Sigmoid colon (tissue), 7 donors: ENCODE measurements around the gene ELP4. TPM values are rescaled to one million over a fixed set of nuclear protein-coding genes. Genes with fewer than 3 reads are reported as not detected.

ENCODE experiments used
- DNase-seq: peaks from one replicate; pipeline ENCODE4 v3.0.0-alpha.2; 2019
- H3K27ac ChIP-seq, 4 donors: fragments of 200-600 bp; sonication (generic); one replicate each; pipeline ENCODE4 v1.5.1; 2016 to 2019; ENCODE audit warnings: mild to moderate bottlenecking in 1 of 4
- H3K27me3 ChIP-seq, 3 donors: fragments of 200-600 bp; sonication (generic); one replicate each; pipeline ENCODE4 v1.5.1; 2019; ENCODE audit warnings: mild to moderate bottlenecking in 1 of 3
- H3K36me3 ChIP-seq, 4 donors: fragments of 200-600 bp; sonication (generic); one replicate each; pipeline ENCODE4 v1.5.1; 2016 to 2019
- H3K4me1 ChIP-seq, 4 donors: fragments of 200-600 bp; sonication (generic); one replicate each; pipeline ENCODE4 v1.5.1; 2017 to 2019
- H3K4me3 ChIP-seq, 4 donors: fragments of 200-600 bp; sonication (generic); one replicate each; pipeline ENCODE4 v1.5.1; 2017 to 2019; ENCODE audit warnings: mild to moderate bottlenecking in 2 of 4, moderate library complexity in 1 of 4
- H3K9me3 ChIP-seq, 4 donors: fragments of 200-600 bp in 3 of 4; sonication (generic) in 3 of 4; one replicate each; pipeline versions ENCODE4 v1.5.1 to v1.6.1; 2013 to 2019
- EP300 ChIP-seq, 4 donors: sonication (generic); formaldehyde crosslinking; IDR thresholded peaks; one replicate each; pipeline ENCODE4 v1.6.1; 2017; ENCODE audit warnings: antibody characterized with exemption in 4 of 4
- POLR2A ChIP-seq, 2 donors: fragments of 450-650 bp; IDR thresholded peaks; one replicate each; pipeline ENCODE4 v1.6.1; 2016; ENCODE audit warnings: antibody characterized with exemption in 2 of 2, mild to moderate bottlenecking in 2 of 2, moderate library complexity in 2 of 2
- POLR2AphosphoS5 ChIP-seq, 4 donors: sonication (generic); formaldehyde crosslinking; IDR thresholded peaks; one replicate each; pipeline ENCODE4 v1.6.1; 2017; ENCODE audit warnings: antibody characterized with exemption in 4 of 4
- WGBS, 2 donors: extraction: QIAGEN DNeasy Blood & Tissue Kit; methylation state at CpG; one replicate each; pipeline ENCODE4 v1.1.7; 2013; 5-methylcytosine and 5-hydroxymethylcytosine counted together
- intact Hi-C: fragments of 100-400 bp; cut with DNase I; formaldehyde crosslinking; loops from one replicate; pipeline ENCODE4 v1.15.1; 2023
- polyA plus RNA-seq, 3 donors: library from polyadenylated mRNA; stranded (reverse); fragments of 200-250 nt; gene quantifications; one replicate each; pipeline ENCODE4 v1.2.3, GENCODE V29; 2013
- total RNA-seq, 4 donors: library from RNA; depleted of rRNA; stranded (reverse); fragments of >200 nt; gene quantifications; one replicate each; pipeline ENCODE4 v1.1.0, GENCODE V29; 2016
- TF ChIP-seq, protein P1 (sequence below), 4 experiments: fragments of 450-650 bp in 3 of 4; fragments of 200-600 bp in 1 of 4; IDR thresholded peaks; one replicate each; pipeline ENCODE4 v1.5.1; 2016 to 2019; ENCODE audit warnings: antibody characterized with exemption in 4 of 4, mild to moderate bottlenecking in 3 of 4, moderate library complexity in 2 of 4
- donor health status: healthy with polysubstance abuse.
- donor health status: Bipolar disorder and iron deficiency.
- donor health status: healthy.

Gene ELP4
- total and polyA plus RNA-seq, 7 donors: 9.0 to 32.7 (median 18.5) TPM

DNA sequence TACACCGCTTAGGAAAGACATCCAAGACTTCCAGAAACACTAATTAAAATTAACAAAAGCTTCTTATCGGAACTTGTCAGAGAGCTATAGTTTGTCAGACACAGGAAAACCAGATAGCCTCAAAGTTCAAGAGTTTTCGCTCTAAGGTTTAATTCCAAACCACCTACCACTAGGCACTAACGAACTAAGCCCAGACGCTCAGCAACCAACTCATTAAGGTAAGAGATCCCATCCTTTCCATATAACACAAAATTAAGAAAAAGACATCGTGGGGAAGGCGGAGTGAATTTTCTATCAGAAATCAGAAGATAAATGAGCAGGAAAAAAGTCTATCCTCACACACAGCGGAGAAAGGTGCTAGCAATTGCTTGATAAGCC lies 527 bp upstream of the ELP4 start:
- Histone ChIP-seq H3K27ac (peak overlapping the region; percentile 83 to 85 (median 84)), H3K27me3 (no peaks in the 10 kb centered on the region), H3K9me3 (no peaks in the 10 kb centered on the region), H3K36me3 (no peaks in the 10 kb centered on the region), H3K4me3 (peak overlapping the region; percentile 81 to 90 (median 84)), H3K4me1 (peaks cover 0 to 24% (median 16%) of the 10 kb centered on the region in 4 donors)
- no peak for DNase-seq
- TF ChIP-seq, protein P1, sequence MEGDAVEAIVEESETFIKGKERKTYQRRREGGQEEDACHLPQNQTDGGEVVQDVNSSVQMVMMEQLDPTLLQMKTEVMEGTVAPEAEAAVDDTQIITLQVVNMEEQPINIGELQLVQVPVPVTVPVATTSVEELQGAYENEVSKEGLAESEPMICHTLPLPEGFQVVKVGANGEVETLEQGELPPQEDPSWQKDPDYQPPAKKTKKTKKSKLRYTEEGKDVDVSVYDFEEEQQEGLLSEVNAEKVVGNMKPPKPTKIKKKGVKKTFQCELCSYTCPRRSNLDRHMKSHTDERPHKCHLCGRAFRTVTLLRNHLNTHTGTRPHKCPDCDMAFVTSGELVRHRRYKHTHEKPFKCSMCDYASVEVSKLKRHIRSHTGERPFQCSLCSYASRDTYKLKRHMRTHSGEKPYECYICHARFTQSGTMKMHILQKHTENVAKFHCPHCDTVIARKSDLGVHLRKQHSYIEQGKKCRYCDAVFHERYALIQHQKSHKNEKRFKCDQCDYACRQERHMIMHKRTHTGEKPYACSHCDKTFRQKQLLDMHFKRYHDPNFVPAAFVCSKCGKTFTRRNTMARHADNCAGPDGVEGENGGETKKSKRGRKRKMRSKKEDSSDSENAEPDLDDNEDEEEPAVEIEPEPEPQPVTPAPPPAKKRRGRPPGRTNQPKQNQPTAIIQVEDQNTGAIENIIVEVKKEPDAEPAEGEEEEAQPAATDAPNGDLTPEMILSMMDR (IDR thresholded peaks at IDR 0.05): no peak
- TF ChIP-seq EP300 (IDR thresholded peaks at IDR 0.05): no peak
- no peak for TF ChIP-seq POLR2AphosphoS5 (IDR thresholded peaks at IDR 0.05)
- intact Hi-C loops: loop anchor here (10.0 kb wide), 1 partner anchor 1184 kb away; the partner anchor contains the start of gene ARL14EP
- WGBS, 2 donors: 0 to 1% methylated on average over 8 of the region's 8 CpGs

DNA sequence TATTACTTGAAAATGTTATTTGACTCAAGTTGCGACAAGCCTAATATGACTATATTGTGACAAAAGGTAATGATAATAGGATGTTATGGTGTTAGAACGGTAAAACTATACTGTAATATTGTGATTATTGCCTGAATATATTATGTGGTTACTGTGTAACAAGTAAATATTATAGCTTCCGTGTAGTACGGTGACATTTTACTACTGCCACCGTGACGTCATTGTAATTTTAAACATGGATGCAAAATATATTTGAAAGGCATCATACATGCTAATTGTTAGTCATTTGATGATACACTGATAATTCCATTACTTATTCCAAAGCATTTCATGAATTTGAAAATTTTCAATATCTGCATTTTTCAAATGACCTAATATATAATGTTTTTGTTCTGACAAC lies 2.5 kb downstream of the ELP4 start:
- Histone ChIP-seq H3K27ac (no peak overlapping the region), H3K4me1 (peaks cover 0 to 24% (median 16%) of the 10 kb centered on the region in 4 donors), H3K4me3 (no peak overlapping the region), H3K9me3 (no peaks in the 10 kb centered on the region), H3K36me3 (no peaks in the 10 kb centered on the region), H3K27me3 (no peaks in the 10 kb centered on the region)
- WGBS, 2 donors: 30 to 71% methylated on average over 6 of the region's 6 CpGs
- no peak for DNase-seq
- intact Hi-C loops: loop anchor here (5.0 kb wide), 1 partner anchor 140 kb away; no protein-coding TSS in a partner anchor
- TF ChIP-seq, protein P1 (IDR thresholded peaks at IDR 0.05): no peak
- no peak for TF ChIP-seq POLR2A (IDR thresholded peaks at IDR 0.05)
- no peak for TF ChIP-seq EP300 (IDR thresholded peaks at IDR 0.05)
- TF ChIP-seq POLR2AphosphoS5 (IDR thresholded peaks at IDR 0.05): no peak

DNA sequence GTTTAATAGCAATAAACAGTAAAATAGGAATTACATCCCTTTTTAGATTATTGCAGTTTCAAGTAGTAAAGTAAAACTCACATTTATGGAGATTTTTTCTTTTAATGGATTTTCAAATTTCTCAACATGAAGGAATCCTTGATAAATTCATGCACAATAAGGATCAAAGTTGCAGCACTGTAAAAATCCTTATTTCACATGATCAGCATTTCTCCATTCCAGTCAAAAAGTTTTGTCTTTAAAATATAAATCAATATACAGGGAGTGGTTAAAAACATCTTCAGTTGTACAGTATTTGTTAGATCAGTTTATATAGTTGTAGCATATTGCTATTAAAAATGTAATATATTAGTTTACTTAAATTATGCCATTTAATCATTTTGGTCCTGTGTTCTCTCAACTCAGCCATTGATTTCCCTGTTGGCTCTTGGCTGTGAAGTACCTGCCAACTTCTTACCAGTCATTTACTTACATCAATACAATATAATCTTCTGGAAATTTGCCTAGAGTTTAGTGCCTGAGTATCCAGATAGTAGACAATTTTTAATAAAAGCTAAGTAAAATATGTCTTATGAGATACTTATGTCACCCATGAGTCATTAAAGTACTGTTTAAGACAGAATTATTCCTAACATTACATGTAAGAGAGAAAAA lies 12.1 kb downstream of the ELP4 start:
- H3K27me3 ChIP-seq: no peaks in the 10 kb centered on the region
- no peaks in the 10 kb centered on the region for H3K4me1 ChIP-seq
- H3K4me3 ChIP-seq: no peak overlapping the region
- intact Hi-C loops: no loop called here
- no peak for DNase-seq
- no peak overlapping the region for H3K27ac ChIP-seq
- TF ChIP-seq, protein P1 (IDR thresholded peaks at IDR 0.05): no peak
- TF ChIP-seq EP300 (IDR thresholded peaks at IDR 0.05) (no peak), POLR2A (IDR thresholded peaks at IDR 0.05) (no peak), POLR2AphosphoS5 (IDR thresholded peaks at IDR 0.05) (no peak)
- H3K36me3 ChIP-seq: peaks cover 0 to 11% (median 0%) of the 10 kb centered on the region in 4 donors
- no peaks in the 10 kb centered on the region for H3K9me3 ChIP-seq

DNA sequence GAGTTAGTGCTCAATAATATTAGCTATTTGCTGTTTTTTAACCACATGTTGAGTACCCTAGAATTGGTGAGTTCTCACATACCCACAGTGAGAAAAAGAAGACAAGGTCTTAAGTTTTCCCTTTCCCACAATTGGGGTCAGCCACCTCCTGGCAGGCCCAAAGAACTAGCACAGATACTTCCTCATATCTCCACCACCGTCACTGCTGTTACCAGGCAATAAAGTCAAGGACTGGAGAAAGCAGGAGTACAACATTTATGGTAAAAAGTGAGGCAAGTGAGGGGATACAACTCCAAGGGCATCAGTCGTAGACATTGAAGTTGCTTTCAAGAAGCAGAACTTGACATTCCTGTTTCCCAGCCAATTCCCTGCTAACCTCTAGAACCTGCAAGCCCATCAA lies 19.6 kb downstream of the ELP4 start:
- Histone ChIP-seq H3K27me3 (no peaks in the 10 kb centered on the region), H3K36me3 (peaks cover 0 to 4% (median 0%) of the 10 kb centered on the region in 4 donors), H3K27ac (no peak overlapping the region), H3K4me1 (no peaks in the 10 kb centered on the region), H3K9me3 (no peaks in the 10 kb centered on the region), H3K4me3 (no peak overlapping the region)
- TF ChIP-seq POLR2AphosphoS5 (IDR thresholded peaks at IDR 0.05): no peak
- no peak for TF ChIP-seq POLR2A (IDR thresholded peaks at IDR 0.05)
- TF ChIP-seq, protein P1 (IDR thresholded peaks at IDR 0.05): no peak
- TF ChIP-seq EP300 (IDR thresholded peaks at IDR 0.05): no peak
- intact Hi-C loops: no loop called here
- WGBS, 2 donors: 23 to 55% methylated on average over 2 of the region's 2 CpGs
- DNase-seq: no peak

DNA sequence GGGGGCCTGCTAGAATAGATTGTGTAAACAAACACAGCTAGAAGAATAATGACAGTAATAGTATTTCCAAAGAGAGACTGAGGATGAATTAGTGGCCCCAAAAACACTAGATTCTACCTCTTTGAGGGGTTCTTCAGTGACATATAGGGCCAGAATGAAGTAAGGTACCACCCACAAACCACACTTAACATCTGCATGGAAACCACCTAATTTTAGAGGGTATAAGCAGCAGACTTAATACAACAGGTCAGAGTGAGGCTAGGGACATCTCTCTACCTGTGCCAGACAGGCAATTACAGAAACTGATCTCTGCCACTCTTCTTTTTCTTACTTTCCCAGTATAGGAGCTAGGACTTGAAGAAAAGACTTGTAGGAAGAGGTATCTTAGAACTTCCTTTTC lies 20.1 kb downstream of the ELP4 start:
- intact Hi-C loops: no loop called here

More for the DNA sequence above, 20.1 kb downstream of the ELP4 start:
- H3K36me3 ChIP-seq: no peaks in the 10 kb centered on the region
- no peaks in the 10 kb centered on the region for H3K4me1 ChIP-seq
- no peaks in the 10 kb centered on the region for H3K27me3 ChIP-seq
- H3K4me3 ChIP-seq: no peak overlapping the region
- no peaks in the 10 kb centered on the region for H3K9me3 ChIP-seq
- H3K27ac ChIP-seq: no peak overlapping the region
- DNase-seq: no peak
- TF ChIP-seq, protein P1 (IDR thresholded peaks at IDR 0.05): no peak
- TF ChIP-seq POLR2A (IDR thresholded peaks at IDR 0.05) (no peak), EP300 (IDR thresholded peaks at IDR 0.05) (no peak), POLR2AphosphoS5 (IDR thresholded peaks at IDR 0.05) (no peak)
